BE2C (cell line): ENCODE data around the gene NFX1.
"Not testable (repeated sequence)": the region's sequence is repeated elsewhere in the genome, so short reads cannot be mapped to it uniquely, and the experiment has no call there.

ENCODE experiments used
- DNase-seq: peaks from one replicate; pipeline ENCODE4 v3.0.0-alpha.2; 2020
- H3K27me3 ChIP-seq: fragments of 250-450 bp; sonication (Bioruptor Pico); 2 replicates; pipeline ENCODE4 v1.5.1; 2020; ENCODE audit warnings: mild to moderate bottlenecking
- H3K36me3 ChIP-seq: fragments of 250-450 bp; sonication (Bioruptor Pico); 2 replicates; pipeline ENCODE4 v1.5.1; 2020; ENCODE audit warnings: mild to moderate bottlenecking
- H3K4me1 ChIP-seq: fragments of 250-450 bp; sonication (Bioruptor Pico); 2 replicates; pipeline ENCODE4 v1.5.1; 2020
- H3K4me3 ChIP-seq: 2 replicates; pipeline ENCODE4 v1.5.1; 2011; ENCODE audit warnings: low read depth, low read length
- H3K9me3 ChIP-seq: fragments of 250-450 bp; sonication (Bioruptor Pico); 2 replicates; pipeline ENCODE4 v1.5.1; 2020
- TF ChIP-seq, protein P1 (sequence below): IDR thresholded peaks from 2 replicates; pipeline ENCODE4 v1.5.1; 2012; ENCODE audit warnings: mild to moderate bottlenecking, low read depth, low read length

NFX1 gene

DNA sequence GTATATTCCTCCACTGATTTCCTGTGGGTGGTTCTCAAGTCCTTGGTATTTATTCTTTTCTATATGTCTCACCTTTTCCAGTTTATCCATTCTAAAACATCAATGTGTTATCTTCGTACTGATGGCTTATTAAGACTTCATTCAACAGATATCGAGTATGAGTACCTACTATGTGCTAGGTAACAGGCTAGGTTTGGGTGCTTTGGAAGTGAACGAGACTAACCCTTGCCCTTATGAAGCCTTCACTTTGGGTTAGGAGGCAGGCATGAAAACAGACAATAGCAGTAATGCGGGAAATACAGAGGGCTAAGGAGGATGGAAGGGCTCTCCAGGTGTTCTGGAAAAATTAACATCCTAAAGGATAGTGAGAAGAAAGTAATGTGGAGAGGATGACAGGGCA, 58.7 kb downstream of the NFX1 start:
- peaks cover 59% of the 10 kb centered on the region for H3K36me3 ChIP-seq

DNA sequence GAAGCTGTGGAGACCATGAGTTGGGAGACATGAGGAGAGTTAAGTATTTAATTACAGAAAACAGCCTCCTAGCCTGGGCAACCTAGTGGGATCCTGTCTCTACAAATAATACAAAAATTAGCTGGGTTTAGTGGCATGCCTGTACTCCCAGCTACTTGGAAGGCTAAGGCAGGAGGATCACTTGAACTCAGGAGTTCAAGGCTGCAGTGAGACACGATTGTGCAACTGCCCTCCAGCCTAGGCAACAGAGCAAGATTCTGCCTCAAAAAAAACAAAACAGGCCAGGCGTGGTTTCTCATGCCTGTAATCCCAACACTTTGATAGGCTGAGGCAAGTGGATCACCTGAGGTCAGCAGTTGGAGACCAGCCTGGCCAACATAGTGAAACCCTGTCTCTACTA, 59.4 kb downstream of the NFX1 start:
- no peak overlapping the region for H3K4me3 ChIP-seq
- H3K9me3 ChIP-seq, result no peaks in the 10 kb centered on the region
- no peaks in the 10 kb centered on the region for H3K27me3 ChIP-seq
- H3K4me1 ChIP-seq, result peaks cover 8% of the 10 kb centered on the region
- peaks cover 56% of the 10 kb centered on the region for H3K36me3 ChIP-seq
- TF ChIP-seq, protein P1, sequence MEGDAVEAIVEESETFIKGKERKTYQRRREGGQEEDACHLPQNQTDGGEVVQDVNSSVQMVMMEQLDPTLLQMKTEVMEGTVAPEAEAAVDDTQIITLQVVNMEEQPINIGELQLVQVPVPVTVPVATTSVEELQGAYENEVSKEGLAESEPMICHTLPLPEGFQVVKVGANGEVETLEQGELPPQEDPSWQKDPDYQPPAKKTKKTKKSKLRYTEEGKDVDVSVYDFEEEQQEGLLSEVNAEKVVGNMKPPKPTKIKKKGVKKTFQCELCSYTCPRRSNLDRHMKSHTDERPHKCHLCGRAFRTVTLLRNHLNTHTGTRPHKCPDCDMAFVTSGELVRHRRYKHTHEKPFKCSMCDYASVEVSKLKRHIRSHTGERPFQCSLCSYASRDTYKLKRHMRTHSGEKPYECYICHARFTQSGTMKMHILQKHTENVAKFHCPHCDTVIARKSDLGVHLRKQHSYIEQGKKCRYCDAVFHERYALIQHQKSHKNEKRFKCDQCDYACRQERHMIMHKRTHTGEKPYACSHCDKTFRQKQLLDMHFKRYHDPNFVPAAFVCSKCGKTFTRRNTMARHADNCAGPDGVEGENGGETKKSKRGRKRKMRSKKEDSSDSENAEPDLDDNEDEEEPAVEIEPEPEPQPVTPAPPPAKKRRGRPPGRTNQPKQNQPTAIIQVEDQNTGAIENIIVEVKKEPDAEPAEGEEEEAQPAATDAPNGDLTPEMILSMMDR, result no peak
- no peak for DNase-seq

More for the DNA sequence above, 58.7 kb downstream of the NFX1 start:
- Histone ChIP-seq H3K4me3 (no peak overlapping the region), H3K9me3 (no peaks in the 10 kb centered on the region), H3K4me1 (peaks cover under 1% of the 10 kb centered on the region), H3K27me3 (no peaks in the 10 kb centered on the region)
- DNase-seq, result no peak
- TF ChIP-seq, protein P1, result no peak

DNA sequence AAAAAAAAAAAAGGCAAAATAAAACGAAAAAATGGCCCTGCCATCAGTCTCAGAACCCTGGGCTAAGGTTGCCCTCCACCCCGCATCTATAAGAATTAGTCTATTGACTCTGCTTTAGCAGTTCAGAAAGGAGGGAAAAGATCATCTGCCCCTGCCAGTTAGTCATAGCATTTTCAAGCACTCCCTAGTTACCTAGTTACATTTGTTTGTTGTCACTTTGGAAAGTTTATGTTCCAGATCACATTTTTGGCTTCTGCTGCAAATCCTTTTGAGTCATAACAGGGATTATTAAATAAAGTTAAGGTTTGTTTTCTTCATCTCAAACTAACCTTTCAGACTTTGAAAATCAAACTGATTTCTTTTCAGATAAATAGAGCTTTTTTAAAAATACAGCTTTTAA, 60.0 kb downstream of the NFX1 start:
- peaks cover 56% of the 10 kb centered on the region for H3K36me3 ChIP-seq
- H3K4me1 ChIP-seq, result peaks cover 12% of the 10 kb centered on the region
- H3K4me3 ChIP-seq, result no peak overlapping the region
- TF ChIP-seq, protein P1, result no peak
- DNase-seq, result no peak
- H3K9me3 ChIP-seq, result no peaks in the 10 kb centered on the region
- no peaks in the 10 kb centered on the region for H3K27me3 ChIP-seq

DNA sequence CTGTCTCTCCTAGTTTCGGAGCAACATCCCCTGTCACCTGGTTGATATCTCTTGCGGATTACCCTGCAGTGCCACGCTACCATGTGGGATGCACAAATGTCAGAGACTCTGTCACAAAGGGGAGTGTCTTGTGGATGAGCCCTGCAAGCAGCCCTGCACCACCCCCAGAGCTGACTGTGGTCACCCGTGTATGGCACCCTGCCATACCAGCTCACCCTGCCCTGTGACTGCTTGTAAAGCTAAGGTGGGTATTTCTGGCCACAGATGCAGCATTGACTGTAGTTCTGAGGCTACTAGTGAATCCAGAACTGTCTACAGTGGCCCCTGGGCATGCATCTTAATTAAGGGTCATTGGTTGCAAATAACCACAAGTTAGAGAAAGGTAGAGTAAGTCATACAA, 61.2 kb downstream of the NFX1 start:
- Histone ChIP-seq H3K36me3 (peaks cover 54% of the 10 kb centered on the region), H3K4me1 (peaks cover 12% of the 10 kb centered on the region), H3K4me3 (no peak overlapping the region), H3K9me3 (no peaks in the 10 kb centered on the region), H3K27me3 (no peaks in the 10 kb centered on the region)
- TF ChIP-seq, protein P1, result no peak
- no peak for DNase-seq

DNA sequence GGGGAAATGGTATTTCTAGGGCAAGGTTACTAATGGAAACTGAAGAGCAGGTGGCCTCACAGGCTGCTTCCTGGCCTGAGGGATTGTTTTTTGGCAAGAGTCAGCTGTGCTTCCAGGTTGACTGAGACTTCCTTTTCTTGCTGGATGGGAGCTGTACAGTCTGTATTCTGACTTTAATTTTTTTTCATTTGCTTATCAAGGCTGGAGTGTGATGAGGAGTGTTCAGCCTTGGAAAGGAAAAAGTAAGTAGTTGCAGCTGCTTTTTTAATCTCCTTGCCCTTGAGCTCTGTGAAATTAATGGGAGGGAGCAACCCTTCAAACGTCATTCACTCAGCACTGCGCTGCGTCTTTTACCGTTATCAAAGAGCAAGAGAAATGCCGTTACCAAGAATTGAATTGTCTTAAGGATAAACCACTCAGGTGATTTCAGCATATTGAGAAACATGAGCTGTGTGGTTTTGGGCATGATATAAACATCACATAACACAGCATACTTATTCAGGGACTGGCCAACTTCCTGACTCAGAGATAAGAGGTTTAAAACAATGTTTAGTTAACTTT, 64.4 kb downstream of the NFX1 start:
- no peak overlapping the region for H3K4me3 ChIP-seq
- DNase-seq, result peak; percentile 44
- TF ChIP-seq, protein P1, result no peak
- peaks cover 29% of the 10 kb centered on the region for H3K36me3 ChIP-seq
- no peaks in the 10 kb centered on the region for H3K27me3 ChIP-seq
- H3K4me1 ChIP-seq, result peaks cover 12% of the 10 kb centered on the region
- H3K9me3 ChIP-seq, result no peaks in the 10 kb centered on the region

DNA sequence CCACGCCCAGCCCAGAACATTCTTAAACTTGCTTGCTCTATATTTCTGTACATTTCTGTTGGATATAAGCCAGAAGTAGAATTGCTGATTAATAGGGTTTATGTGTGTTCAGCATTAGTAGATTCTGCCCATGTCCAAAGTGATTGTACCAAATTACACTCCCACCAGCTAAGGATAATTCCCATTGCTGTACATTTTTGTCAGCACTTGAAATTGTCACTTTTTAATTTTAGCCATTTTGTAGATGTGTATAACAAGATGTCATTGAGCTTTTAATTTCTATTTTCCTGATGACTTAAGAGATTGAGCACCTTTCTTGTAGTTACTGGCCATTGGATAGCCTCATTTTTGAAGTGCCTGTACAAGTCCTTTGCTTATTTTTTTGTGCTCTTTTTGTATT, 65.6 kb downstream of the NFX1 start:
- Histone ChIP-seq H3K4me3 (no peak overlapping the region), H3K36me3 (peaks cover 29% of the 10 kb centered on the region)

DNA sequence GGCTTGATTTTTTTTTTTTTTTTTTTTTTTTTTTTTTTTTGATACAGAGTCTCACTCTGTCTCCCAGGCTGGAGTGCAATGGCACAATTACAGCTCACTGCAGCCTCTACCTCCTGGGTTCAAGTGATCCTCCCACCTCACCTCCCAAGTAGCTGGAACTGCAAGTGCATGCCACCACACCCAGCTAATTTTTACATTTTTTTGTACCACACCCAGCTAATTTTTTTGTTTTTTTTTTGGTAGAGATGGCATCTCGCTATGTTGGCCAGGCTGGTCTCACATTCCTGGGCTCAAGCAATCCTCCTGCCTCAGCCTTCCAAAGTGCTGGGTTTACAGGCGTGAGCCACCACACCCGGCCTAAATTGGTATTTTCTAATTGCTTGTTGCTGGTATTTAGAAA, 68.3 kb downstream of the NFX1 start:
- H3K9me3 ChIP-seq, DNase-seq, H3K27me3 ChIP-seq, H3K4me3 ChIP-seq: not testable (repeated sequence)
- Histone ChIP-seq H3K36me3 (peaks cover 22% of the 10 kb centered on the region), H3K4me1 (peaks cover 12% of the 10 kb centered on the region)

More for the DNA sequence above, 65.6 kb downstream of the NFX1 start:
- no peaks in the 10 kb centered on the region for H3K27me3 ChIP-seq
- peaks cover 12% of the 10 kb centered on the region for H3K4me1 ChIP-seq
- TF ChIP-seq, protein P1, result no peak
- H3K9me3 ChIP-seq, result no peaks in the 10 kb centered on the region
- no peak for DNase-seq
